Anterior cingulate cortex (tissue), 58 donors: Measurements from ENCODE around the gene PPP1R3E.
"Not testable (repeated sequence)": the region's sequence is repeated elsewhere in the genome, so short reads cannot be mapped to it uniquely, and the experiment has no call there.

ENCODE experiments used
- DNase-seq, 58 donors: peaks; one replicate each; lab custom pipeline; 2025; lab: John Stamatoyannopoulos, UW

Gene PPP1R3E

GRCh38 chr14:23302290-23303225 lies at the start of gene PPP1R3E:
Gene PPP1R3E, minus strand, starts transcription at chr14:23302859. Its CDS starts 283 bp downstream, at chr14:23302576.
- DNase-seq = peak in 52 of 58 donors; percentile 28 to 81 (median 64)

GRCh38 chr14:23351681-23352505 lies 49.2 kb upstream of the PPP1R3E start:
- DNase-seq = peak in 20 of 58 donors; percentile 17 to 76 (median 57)

DNA sequence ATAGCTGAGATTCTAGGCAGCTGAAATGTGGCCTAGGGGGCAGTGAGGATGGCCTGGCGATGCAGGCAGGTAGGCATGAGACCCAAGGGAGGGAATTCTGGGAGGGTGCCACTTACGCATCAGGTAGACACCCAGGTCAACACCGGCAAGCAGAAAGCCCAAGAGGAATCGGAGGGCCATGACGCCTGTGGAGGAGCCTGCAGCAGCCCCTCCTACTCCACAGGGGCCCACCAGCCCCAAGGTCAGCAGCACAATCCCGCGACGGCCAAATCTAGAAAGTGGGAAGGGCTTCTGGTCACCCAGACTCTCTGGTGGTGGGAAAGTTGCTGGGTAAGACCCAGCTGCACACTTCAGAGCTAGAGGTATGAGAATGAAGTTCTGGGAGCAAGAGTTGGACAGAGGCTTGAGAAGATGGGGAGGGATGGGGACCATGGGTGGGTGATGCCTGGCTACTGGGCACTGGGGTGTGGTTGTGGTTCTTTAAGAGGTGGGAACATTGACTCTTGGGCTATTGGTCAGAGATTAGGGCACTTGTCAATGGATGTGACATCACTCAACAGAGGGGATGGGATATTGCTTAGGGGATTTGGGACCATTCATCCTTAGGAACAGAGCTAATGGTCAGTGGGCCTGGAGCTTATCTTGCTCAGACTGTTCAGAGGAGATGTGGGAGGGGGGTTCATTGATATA lies 46.6 kb upstream of the PPP1R3E start:
- DNase-seq = no peak

- DNase-seq = no peak
Observed at GRCh38 chr14:23348297-23348655, 45.6 kb upstream of the PPP1R3E start.

DNA sequence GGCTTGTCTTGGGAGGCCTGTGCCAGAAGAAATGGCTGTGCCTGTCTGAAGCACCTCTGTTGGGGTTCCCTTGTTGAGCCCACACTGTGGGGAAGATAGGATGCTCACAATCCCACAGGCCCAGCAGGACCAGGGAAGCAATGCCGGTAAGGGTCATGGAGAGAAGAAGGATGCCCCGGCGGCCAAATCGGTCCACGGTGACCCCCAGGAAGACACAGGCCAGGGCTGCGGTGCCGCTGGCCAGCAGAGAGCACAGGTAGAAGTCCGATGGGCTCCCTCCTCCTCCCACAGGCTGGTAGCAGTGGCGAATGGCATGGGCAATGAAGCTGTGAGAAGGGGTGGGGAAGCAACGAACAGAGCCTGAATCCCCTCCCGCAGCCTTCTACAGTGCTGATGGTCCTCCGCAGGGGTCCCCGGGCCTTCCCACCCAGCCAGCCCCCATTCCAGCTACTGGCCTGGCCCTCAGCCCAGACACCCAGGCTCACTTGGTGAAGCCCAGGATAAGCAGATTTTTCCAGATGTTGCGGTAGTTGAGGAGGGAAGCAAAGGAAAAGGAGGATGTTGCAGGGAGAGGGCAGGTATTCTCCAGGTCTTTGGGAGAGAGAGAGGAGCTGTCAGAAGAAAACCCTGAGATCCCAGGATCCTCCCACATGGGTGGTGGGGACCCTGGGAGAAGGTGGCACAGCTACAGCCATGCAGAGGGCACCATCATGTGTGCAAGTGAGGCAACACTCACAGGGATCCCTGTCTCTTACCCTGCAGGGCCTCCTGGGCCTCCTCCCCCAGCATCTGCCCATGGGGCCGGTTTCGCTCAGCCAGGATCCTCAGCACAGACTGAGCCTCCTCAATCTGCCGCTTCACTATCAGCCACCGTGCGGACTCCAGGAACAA lies 45.0 kb upstream of the PPP1R3E start:
- DNase-seq = no peak

DNA sequence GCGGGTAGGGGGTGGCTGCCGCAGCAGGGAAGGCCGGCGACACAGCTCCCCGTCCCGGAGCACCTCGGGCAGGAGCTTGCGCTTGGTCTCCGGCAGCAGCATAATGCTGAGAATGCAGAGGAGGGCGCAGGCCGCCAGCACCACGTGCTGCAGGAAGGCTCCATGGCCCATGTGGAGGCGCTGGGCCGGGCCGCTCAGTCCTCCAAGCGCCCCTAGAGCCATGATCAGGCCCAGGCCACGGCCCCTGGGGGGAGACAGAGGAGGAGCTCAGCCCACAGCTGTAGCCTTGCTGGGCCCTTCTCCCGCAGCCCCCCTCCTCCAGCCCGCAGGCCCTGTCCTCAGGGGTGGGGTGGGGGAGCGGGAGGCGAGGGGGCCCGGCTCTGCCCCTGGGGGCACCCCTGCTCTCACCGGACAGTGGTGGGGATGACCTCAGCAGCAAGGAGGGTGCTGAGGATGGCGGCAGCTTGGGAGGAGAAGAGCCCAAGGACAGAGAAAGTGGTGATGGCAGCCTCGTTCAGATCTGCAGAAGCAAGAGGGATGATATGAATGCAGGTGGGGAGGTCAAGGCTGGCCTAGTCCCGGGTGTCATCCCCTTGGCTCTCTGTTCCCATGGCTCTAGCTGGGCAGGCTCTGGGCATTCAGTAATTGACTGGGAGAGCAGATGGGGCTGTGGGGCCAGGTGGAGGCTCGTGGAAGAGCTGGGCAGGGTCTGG lies 44.2 kb upstream of the PPP1R3E start:
- DNase-seq = no peak

DNA sequence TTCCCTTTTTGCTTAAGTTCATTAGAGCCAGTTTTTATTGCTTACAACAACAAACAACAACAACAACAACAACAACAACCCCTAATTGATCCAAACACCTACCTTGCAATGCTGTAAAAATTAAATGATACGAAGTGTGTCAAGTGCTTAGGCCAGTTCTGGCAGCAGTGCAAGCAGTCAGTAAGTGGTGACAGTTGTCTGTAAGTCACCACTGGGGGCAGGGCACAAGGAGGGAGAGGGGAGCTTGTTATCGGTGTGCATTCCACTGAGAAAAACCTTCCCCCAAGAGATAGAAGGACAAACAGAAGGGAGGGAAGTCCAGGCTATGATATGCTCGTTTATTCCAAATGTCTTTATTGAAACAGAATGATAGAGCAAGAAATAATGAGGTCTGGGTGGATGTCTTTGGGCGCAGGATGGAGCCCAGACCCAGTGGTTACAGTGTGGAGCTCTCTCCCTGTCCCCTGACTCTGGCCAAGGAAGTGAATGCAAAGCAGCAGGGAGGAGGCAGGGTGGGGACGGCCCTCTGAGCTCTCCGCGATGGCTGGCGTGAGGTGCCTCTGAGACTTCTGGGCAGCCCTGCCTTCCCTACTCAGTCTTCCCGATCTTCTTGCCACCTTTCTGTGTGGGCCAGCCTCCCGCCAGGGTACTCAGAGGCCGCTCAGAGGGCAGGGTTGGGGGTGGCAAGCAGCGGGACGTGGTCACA lies 43.5 kb upstream of the PPP1R3E start:
- no peak for DNase-seq

DNA sequence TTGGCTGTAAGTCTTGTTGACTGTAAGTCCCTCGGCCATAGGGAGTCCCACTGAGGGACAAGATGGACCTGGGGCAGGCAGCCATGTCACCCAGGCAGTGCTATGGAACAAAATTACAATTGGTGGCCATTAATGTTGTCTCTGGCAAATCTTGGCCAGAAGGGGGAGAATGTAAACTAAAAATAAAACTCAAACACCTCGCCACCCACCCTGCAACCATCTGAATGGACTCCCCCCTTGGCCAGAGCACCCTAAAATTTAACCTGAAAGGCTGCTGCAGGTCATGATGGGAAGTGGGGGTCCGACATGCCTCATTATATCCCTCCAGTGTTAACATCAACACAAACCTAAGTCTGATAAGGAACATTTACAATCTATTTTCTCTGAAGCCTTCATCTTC lies 41.8 kb upstream of the PPP1R3E start:
- no peak for DNase-seq

DNA sequence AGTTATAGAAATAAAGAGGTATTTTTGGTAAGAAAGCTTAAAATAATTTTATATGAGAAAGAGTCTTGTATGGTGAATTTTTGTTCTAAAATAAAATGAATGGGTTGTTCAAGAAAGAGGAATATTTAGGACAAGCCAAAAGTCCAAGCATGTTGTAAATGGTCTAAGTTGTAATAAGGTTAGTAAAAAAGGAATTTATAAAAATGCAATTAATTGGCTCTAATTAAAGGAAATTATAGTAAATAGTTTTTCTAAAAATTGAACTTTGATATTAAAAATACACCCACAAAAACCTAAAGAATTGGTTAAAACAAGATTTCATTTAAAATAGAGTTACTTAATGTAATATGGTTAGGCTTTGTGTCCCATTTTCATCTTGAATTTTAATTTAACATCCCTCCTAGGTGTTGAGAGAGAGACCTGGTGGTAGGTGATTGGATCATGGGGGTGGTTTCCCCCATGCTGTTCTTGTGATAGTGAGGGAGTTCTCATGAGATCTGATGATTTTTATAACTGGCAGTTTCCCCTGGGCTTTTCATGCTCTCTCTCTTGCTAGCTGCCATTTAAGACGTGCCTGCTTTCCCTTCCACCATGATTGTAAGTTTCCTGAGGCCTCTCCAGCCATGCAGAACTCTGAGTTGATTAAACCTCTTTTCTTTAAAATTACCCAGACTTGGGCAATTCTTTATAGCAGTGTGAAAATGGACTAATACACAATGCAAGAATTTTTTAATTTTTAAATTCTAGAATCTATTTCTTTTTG lies 37.0 kb upstream of the PPP1R3E start:
- DNase-seq = no peak

- no peak for DNase-seq
Observed at GRCh38 chr14:23335623-23336022, 33.0 kb upstream of the PPP1R3E start.

DNA sequence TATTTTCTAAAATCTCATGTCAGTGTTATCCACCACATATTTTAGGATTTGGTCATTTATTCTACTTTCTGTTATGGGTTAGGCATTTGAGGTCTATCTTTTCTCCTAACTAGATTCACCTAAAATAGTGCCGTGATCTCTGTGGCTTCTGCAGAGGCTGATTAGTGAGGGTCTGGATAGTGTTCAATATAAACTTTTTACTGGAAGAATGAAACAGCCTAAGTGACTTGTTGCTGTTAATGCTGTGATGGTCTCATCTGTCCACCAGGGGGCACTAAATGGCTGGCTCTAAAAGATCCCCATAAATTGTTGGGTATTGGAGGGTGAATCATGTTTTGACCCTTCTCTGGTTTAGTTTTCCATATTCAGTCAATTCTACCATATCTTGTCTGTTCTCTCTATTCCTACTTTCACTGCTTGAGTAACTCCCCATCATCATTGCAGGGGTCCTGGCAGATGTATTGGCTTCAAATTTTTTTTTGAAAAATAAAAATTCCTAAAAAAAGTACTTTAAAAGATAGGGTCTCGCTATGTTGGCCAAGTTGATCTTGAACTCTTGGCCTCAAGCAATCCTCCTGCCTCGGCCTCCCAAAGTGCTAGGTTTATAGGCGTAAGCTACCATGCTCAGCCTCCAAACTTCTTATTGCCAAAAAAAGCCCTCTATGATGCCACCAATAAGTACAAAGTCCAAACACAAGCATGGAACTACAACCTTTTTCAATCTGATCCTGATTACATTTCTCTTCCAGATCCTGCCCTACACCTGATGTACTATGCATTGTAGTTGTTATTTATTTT lies 25.5 kb upstream of the PPP1R3E start:
- peak in 47 of 58 donors; percentile 12 to 82 (median 46) for DNase-seq

DNA sequence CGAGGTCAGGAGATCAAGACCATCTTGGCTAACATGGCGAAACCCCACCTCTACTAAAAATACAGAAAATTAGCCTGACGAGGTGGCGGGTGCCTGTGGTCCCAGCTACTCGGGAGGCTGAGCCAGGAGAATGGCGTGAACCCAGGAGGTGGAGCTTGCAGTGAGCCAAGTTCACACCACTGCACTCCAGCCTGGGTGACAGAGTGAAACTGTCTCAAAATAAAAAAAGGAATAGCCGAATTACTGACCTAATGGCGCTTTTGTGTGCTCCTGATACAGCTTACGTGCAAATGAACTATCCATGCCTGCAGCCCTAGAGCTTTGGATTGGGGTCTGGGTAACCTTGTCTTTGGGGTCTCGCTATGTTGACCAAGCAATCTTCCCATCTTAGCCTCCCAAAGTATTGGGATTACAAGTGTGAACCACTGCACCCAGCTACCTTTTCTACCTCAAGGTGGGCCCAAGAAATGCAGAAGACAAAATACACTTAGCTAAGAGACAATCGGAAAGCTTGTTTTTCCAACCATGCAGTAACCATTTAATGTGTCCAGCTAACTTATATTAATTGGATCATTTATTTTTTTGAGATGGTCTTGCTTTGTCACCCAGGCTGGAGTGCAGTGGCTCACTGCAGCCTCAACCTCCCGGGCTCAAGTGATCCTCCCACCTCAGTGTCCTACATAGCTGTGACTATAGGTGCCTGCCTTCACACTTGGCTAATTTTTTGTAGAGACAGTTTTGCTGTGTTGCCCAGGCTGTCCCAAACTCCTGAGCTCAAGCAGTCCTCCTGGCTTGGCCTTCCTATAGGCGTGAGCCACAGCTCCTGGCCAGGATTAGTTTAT lies 24.1 kb upstream of the PPP1R3E start:
- no peak for DNase-seq

GRCh38 chr14:23325746-23326145 lies 23.1 kb upstream of the PPP1R3E start:
- DNase-seq = not testable (repeated sequence)

DNA sequence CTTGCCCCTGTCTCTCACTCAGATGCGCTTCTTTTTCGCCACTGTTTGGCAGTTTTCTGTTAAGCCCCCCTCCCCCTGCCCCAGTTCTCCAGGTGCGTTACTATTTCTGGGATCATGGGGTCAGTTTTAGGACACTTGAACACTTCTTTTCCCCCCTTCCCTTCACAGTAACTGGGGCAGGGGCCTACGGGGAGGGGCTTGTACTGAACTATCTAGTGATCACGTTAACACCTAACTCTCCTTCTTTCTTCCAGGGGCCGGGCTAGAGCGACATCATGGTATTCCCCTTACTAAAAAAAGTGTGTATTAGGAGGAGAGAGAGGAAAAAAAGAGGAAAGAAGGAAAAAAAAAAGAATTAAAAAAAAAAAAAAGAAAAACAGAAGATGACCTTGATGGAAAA lies 22.3 kb upstream of the PPP1R3E start:
- DNase-seq = no peak

DNA sequence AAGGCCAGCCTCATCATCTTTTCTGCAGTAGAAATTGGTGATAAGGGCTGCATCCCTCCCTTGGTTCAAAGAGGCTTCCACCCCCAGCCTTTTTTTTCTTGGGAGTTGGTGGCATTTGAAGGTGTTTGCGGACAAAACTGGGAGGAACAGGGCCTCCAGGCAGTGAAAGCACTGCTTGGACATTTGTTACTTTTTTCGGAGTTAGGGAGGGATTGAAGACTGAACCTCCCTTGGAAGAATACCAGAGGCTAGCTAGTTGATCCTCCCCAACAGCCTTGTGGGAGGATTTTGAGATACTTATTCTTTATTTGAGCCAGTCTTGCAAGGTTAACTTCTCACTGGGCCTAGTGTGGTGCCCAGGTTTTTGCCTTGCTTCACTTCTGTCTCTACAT lies 21.8 kb upstream of the PPP1R3E start:
- DNase-seq = no peak
